Erythroblast (primary cell): Measurements from ENCODE around the gene KDM2A.

Source experiments
- DNase-seq, 2 experiments: peaks; one replicate each; lab custom pipeline; 2025; lab: John Stamatoyannopoulos, UW
- GATA1 ChIP-seq: IDR thresholded peaks from 2 replicates; pipeline ENCODE4 v1.6.1; 2011; ENCODE audit warnings: low read depth, mild to moderate bottlenecking, control low read depth, low read length, moderate library complexity
- POLR2A ChIP-seq: IDR thresholded peaks from 2 replicates; pipeline ENCODE4 v1.6.1; 2011; ENCODE audit warnings: mild to moderate bottlenecking, low read length

The KDM2A gene

GRCh38 chr11:67278939-67279588 is 160.0 kb downstream of the KDM2A start:
- no peak for DNase-seq
- TF ChIP-seq POLR2A (no peak), GATA1 (no peak)

GRCh38 chr11:67279589-67280340 is 160.7 kb downstream of the KDM2A start:
- TF ChIP-seq GATA1 = no peak
- TF ChIP-seq POLR2A = no peak
- no peak for DNase-seq

- TF ChIP-seq GATA1 (no peak), POLR2A (no peak)
- DNase-seq = no peak
Measured at GRCh38 chr11:67280341-67280787, 161.3 kb downstream of the KDM2A start.

GRCh38 chr11:67280788-67281551 is 161.9 kb downstream of the KDM2A start:
- no peak for DNase-seq
- TF ChIP-seq GATA1 (no peak), POLR2A (no peak)

- DNase-seq = no peak
Measured at GRCh38 chr11:67281552-67282150, 162.6 kb downstream of the KDM2A start.

GRCh38 chr11:67282155-67282875 is 163.3 kb downstream of the KDM2A start:
- TF ChIP-seq GATA1 = no peak
- TF ChIP-seq POLR2A = no peak
- no peak for DNase-seq

More at GRCh38 chr11:67281552-67282150, 162.6 kb downstream of the KDM2A start:
- TF ChIP-seq POLR2A = no peak

GRCh38 chr11:67282876-67283371 is 163.9 kb downstream of the KDM2A start:
- TF ChIP-seq GATA1 (no peak), POLR2A (no peak)
- no peak for DNase-seq

- no peak for TF ChIP-seq POLR2A
- TF ChIP-seq GATA1 = no peak
- no peak for DNase-seq
Measured at GRCh38 chr11:67283481-67283963, 164.5 kb downstream of the KDM2A start.

- TF ChIP-seq GATA1 (no peak), POLR2A (no peak)
- DNase-seq = no peak
Measured at GRCh38 chr11:67284811-67285540, 165.9 kb downstream of the KDM2A start.

- no peak for DNase-seq
- TF ChIP-seq POLR2A = no peak
- no peak for TF ChIP-seq GATA1
Measured at GRCh38 chr11:67285541-67286498, 166.8 kb downstream of the KDM2A start.
